Endodermal cell (in vitro differentiated cells): ENCODE data around the gene CNTNAP5. TPM values are rescaled to one million over a fixed set of nuclear protein-coding genes. Genes with fewer than 3 reads are reported as not detected.

Experiments
- DNase-seq: peaks from one replicate; pipeline ENCODE4 v3.0.0-alpha.2; 2017
- H3K27ac ChIP-seq: 2 replicates; pipeline ENCODE4 v1.5.1; 2013; ENCODE audit warnings: mild to moderate bottlenecking, low read depth, low read length, moderate library complexity
- H3K27me3 ChIP-seq: 2 replicates; pipeline ENCODE4 v1.6.1; 2013; ENCODE audit warnings: mild to moderate bottlenecking, low read length, moderate library complexity; ENCODE audit not compliant: insufficient read depth, control insufficient read depth, poor library complexity, severe bottlenecking
- H3K36me3 ChIP-seq: 2 replicates; pipeline ENCODE4 v1.7.0; 2013; ENCODE audit warnings: mild to moderate bottlenecking, low read length, moderate library complexity; ENCODE audit not compliant: control insufficient read depth, insufficient read depth
- H3K4me1 ChIP-seq: one replicate; pipeline ENCODE4 v1.7.0; 2013; ENCODE audit warnings: low read length; ENCODE audit not compliant: control insufficient read depth, insufficient read depth
- H3K4me3 ChIP-seq: 2 replicates; pipeline ENCODE4 v1.5.1; 2013; ENCODE audit warnings: mild to moderate bottlenecking, low read length, moderate library complexity
- H3K9ac ChIP-seq: 2 replicates; pipeline ENCODE4 v1.6.1; 2013; ENCODE audit warnings: mild to moderate bottlenecking, low read length, moderate library complexity; ENCODE audit not compliant: poor library complexity, severe bottlenecking; ENCODE audit errors: extremely low read depth
- H3K9me3 ChIP-seq: 2 replicates; pipeline ENCODE4 v1.6.1; 2013; ENCODE audit warnings: mild to moderate bottlenecking, low read length, moderate library complexity; ENCODE audit not compliant: control insufficient read depth
- H3K27ac Mint-ChIP-seq: 2 replicates; pipeline ENCODE4 v1.8.0; 2020; ENCODE audit warnings: mixed read lengths
- H3K27me3 Mint-ChIP-seq: 2 replicates; pipeline ENCODE4 v1.8.0; 2021; ENCODE audit warnings: mild to moderate bottlenecking, mixed read lengths; ENCODE audit not compliant: insufficient read depth
- H3K36me3 Mint-ChIP-seq: 2 replicates; pipeline ENCODE4 v1.8.0; 2020; ENCODE audit warnings: low read depth, mixed read lengths
- H3K4me1 Mint-ChIP-seq: 2 replicates; pipeline ENCODE4 v1.8.0; 2020; ENCODE audit warnings: mixed read lengths
- H3K4me3 Mint-ChIP-seq: 2 replicates; pipeline ENCODE4 v1.8.0; 2020; ENCODE audit warnings: mild to moderate bottlenecking, moderate library complexity, mixed read lengths
- H3K9me3 Mint-ChIP-seq: 2 replicates; pipeline ENCODE4 v1.8.0; 2020; ENCODE audit warnings: mild to moderate bottlenecking, mixed read lengths
- WGBS, 2 experiments: methylation state at CpG; one replicate each; pipeline versions ENCODE4 v1.1.5 to v1.1.7; 2013; ENCODE audit warnings: missing lambda C conversion rate in 2 of 2, mixed read lengths in 1 of 2; ENCODE audit not compliant: insufficient coverage in 1 of 2, insufficient read length in 1 of 2; 5-methylcytosine and 5-hydroxymethylcytosine counted together
- total RNA-seq, 2 donors: library from RNA; stranded (reverse); fragmentation: NEBNext Ultra II Directional in 1 of 2; extraction: Animal tissue kit (Norgen Biotek cat#: 25700) in 1 of 2; gene quantifications; 2 replicates in 1 of 2; 3 replicates in 1 of 2; pipeline ENCODE4 v1.2.1, GENCODE V29; 2021
- TF ChIP-seq, protein P1 (sequence below): fragments of 200-600 bp; sonication (generic); conservative IDR thresholded peaks from 2 replicates; pipeline ENCODE4 v1.5.0; 2021; ENCODE audit warnings: antibody characterized with exemption, mild to moderate bottlenecking

The CNTNAP5 gene
- total RNA-seq, 2 donors from 2014 or later, result 0.70 to 4.4 TPM

DNA sequence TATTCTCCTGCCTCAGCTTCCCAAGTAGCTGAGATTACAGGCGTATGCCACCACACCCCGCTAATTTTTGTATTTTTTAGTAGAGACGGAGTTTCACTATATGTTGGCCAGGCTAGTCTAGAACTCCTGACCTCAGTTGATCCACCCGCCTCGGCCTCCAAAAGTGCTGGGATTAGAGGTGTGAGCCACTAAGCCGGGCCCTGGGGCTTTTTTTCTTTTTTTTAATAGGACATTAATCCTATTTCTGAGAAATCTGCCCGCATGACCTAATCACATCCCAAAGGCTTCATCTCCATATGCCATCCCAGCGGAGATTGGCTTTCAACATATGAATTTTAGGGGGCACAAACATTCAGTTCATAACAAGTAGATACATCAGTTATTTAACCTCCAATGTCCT lies 128.6 kb downstream of the CNTNAP5 start:
- Histone ChIP-seq H3K27ac (no peak overlapping the region), H3K36me3 (no peaks in the 10 kb centered on the region), H3K9me3 (no peaks in the 10 kb centered on the region), H3K4me1 (no peaks in the 10 kb centered on the region), H3K4me3 (no peak overlapping the region), H3K27me3 (no peaks in the 10 kb centered on the region), H3K9ac (no peak overlapping the region)
- H3K36me3 Mint-ChIP-seq, result no peaks in the 10 kb centered on the region
- DNase-seq, result no peak
- no peaks in the 10 kb centered on the region for H3K4me1 Mint-ChIP-seq
- H3K27ac Mint-ChIP-seq, result no peak overlapping the region
- 90 to 95% methylated on average over 3 to 8 of the region's 8 CpGs for WGBS, 2 experiments
- TF ChIP-seq, protein P1, sequence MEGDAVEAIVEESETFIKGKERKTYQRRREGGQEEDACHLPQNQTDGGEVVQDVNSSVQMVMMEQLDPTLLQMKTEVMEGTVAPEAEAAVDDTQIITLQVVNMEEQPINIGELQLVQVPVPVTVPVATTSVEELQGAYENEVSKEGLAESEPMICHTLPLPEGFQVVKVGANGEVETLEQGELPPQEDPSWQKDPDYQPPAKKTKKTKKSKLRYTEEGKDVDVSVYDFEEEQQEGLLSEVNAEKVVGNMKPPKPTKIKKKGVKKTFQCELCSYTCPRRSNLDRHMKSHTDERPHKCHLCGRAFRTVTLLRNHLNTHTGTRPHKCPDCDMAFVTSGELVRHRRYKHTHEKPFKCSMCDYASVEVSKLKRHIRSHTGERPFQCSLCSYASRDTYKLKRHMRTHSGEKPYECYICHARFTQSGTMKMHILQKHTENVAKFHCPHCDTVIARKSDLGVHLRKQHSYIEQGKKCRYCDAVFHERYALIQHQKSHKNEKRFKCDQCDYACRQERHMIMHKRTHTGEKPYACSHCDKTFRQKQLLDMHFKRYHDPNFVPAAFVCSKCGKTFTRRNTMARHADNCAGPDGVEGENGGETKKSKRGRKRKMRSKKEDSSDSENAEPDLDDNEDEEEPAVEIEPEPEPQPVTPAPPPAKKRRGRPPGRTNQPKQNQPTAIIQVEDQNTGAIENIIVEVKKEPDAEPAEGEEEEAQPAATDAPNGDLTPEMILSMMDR, result no peak
- no peaks in the 10 kb centered on the region for H3K27me3 Mint-ChIP-seq
- no peak overlapping the region for H3K4me3 Mint-ChIP-seq
- no peaks in the 10 kb centered on the region for H3K9me3 Mint-ChIP-seq

DNA sequence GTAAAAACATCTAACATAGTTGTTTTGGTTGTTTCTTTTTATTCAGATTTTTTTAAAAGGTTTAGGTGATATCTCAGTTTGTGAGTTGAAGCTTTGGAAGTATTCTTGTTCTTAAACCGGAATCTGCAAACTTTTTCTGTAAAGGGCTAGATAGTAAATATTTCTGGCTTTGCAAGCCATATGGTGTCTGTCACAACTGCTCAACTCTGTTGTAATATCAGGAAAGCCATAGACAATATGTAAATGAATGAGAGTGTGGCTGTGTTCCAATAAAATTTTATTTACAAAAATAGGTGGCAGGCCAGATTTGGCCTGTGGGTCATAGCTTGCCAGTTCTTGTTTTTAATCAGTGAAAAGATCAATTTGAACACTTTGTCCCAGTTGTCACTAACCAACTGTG lies 134.1 kb downstream of the CNTNAP5 start:
- Histone ChIP-seq H3K36me3 (no peaks in the 10 kb centered on the region), H3K4me3 (no peak overlapping the region), H3K9ac (no peak overlapping the region), H3K4me1 (no peaks in the 10 kb centered on the region), H3K9me3 (no peaks in the 10 kb centered on the region), H3K27ac (no peak overlapping the region), H3K27me3 (no peaks in the 10 kb centered on the region)
- 97 to 100% methylated on average over 1 of the region's 1 CpG for WGBS, 2 experiments
- no peaks in the 10 kb centered on the region for H3K27me3 Mint-ChIP-seq
- peaks cover 6% of the 10 kb centered on the region for H3K4me1 Mint-ChIP-seq
- DNase-seq, result no peak
- no peak overlapping the region for H3K4me3 Mint-ChIP-seq
- no peaks in the 10 kb centered on the region for H3K9me3 Mint-ChIP-seq
- no peak overlapping the region for H3K27ac Mint-ChIP-seq
- TF ChIP-seq, protein P1, result no peak
- H3K36me3 Mint-ChIP-seq, result no peaks in the 10 kb centered on the region

DNA sequence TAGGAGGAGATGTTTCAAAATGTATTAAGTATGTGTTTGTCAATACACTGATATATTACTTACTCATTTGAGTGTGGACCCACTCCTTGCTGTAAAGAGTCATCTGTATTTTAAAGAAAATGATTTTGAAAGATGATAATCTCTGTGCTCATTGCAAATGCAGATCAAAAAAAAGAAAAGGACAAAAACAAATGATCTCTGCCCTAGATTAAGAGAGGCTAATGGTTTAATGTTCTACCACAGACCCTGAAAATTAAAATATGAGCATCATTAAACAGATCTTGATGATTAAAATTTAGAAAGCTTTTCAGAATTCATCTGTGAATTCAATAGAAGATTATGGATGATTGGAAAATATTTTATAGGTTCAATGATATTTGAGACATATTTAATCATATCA lies 136.5 kb downstream of the CNTNAP5 start:
- no peaks in the 10 kb centered on the region for H3K27me3 Mint-ChIP-seq
- Histone ChIP-seq H3K4me1 (peaks cover 5% of the 10 kb centered on the region), H3K27me3 (no peaks in the 10 kb centered on the region), H3K9ac (no peak overlapping the region), H3K4me3 (no peak overlapping the region), H3K27ac (no peak overlapping the region), H3K36me3 (no peaks in the 10 kb centered on the region), H3K9me3 (no peaks in the 10 kb centered on the region)
- TF ChIP-seq, protein P1, result no peak
- no peaks in the 10 kb centered on the region for H3K36me3 Mint-ChIP-seq
- no peak overlapping the region for H3K27ac Mint-ChIP-seq
- H3K4me3 Mint-ChIP-seq, result no peak overlapping the region
- no peak for DNase-seq
- H3K9me3 Mint-ChIP-seq, result no peaks in the 10 kb centered on the region
- peaks cover 19% of the 10 kb centered on the region for H3K4me1 Mint-ChIP-seq
